Neural cell (in vitro differentiated cells): ENCODE results near the gene STEAP4. TPM values are rescaled to one million over a fixed set of nuclear protein-coding genes. Genes with fewer than 3 reads are reported as not detected.

Experiments
- H2AFZ ChIP-seq: fragments of 200-600, 300-800 bp; sonication (generic), shearing (Covaris generic); 2 replicates; pipeline ENCODE4 v1.6.0; 2014; ENCODE audit warnings: low read depth, mild to moderate bottlenecking, antibody characterized with exemption, low read length, moderate library complexity
- H3F3A ChIP-seq: fragments of 200-600 bp; shearing (Covaris generic); 2 replicates; pipeline ENCODE4 v1.6.1; 2016; ENCODE audit warnings: mild to moderate bottlenecking, moderate library complexity, mixed read lengths, antibody characterized with exemption, low read length; ENCODE audit not compliant: insufficient read depth, poor library complexity, severe bottlenecking
- H3K27ac ChIP-seq: fragments of 200-600, 300-800 bp; sonication (generic), shearing (Covaris generic); 2 replicates; pipeline ENCODE4 v1.5.1; 2014; ENCODE audit warnings: mild to moderate bottlenecking, low read length, moderate library complexity
- H3K27me3 ChIP-seq: fragments of 300-800, 200-600 bp; sonication (generic), shearing (Covaris generic); 2 replicates; pipeline ENCODE4 v1.6.0; 2014; ENCODE audit warnings: mild to moderate bottlenecking, low read depth, low read length, moderate library complexity; ENCODE audit not compliant: insufficient read depth
- H3K36me3 ChIP-seq: fragments of 300-800, 200-600 bp; sonication (generic), shearing (Covaris generic); 2 replicates; pipeline ENCODE4 v1.5.1; 2014; ENCODE audit warnings: mild to moderate bottlenecking, antibody characterized with exemption, low read length, moderate library complexity; ENCODE audit not compliant: insufficient read depth
- H3K4me2 ChIP-seq: fragments of 300-800, 200-600 bp; sonication (generic), shearing (Covaris generic); 2 replicates; pipeline ENCODE4 v1.6.0; 2014; ENCODE audit warnings: mild to moderate bottlenecking, low read length
- H3K4me3 ChIP-seq: fragments of 300-800, 200-600 bp; sonication (generic), shearing (Covaris generic); 2 replicates; pipeline ENCODE4 v1.5.1; 2014; ENCODE audit warnings: mild to moderate bottlenecking, low read length, moderate library complexity
- H3K79me2 ChIP-seq: fragments of 200-600 bp; shearing (Covaris generic); replicated peaks from 2 replicates; pipeline ENCODE4 v1.6.0; 2014; ENCODE audit warnings: mild to moderate bottlenecking, low read length, moderate library complexity; ENCODE audit not compliant: insufficient read depth
- H3K9ac ChIP-seq: fragments of 300-800, 200-600 bp; sonication (generic), shearing (Covaris generic); 2 replicates; pipeline ENCODE4 v1.6.1; 2016; ENCODE audit warnings: mild to moderate bottlenecking, low read length, mixed read lengths
- H3K9me2 ChIP-seq: fragments of 200-600 bp; shearing (Covaris generic); 2 replicates; pipeline ENCODE4 v1.6.1; 2016; ENCODE audit warnings: mild to moderate bottlenecking, low read length, mixed read lengths; ENCODE audit not compliant: insufficient read depth
- H3K9me3 ChIP-seq: fragments of 200-600, 300-800 bp; sonication (generic), shearing (Covaris generic); 2 replicates; pipeline ENCODE4 v1.6.1; 2016; ENCODE audit warnings: mild to moderate bottlenecking, mixed run types, low read length, moderate library complexity, mixed read lengths
- H4K20me1 ChIP-seq: fragments of 200-600 bp; shearing (Covaris generic); 2 replicates; pipeline ENCODE4 v1.6.1; 2016; ENCODE audit warnings: mild to moderate bottlenecking, mixed run types; ENCODE audit not compliant: insufficient read depth
- EP300 ChIP-seq: fragments of 450-650 bp; conservative IDR thresholded peaks from 2 replicates; pipeline ENCODE4 v1.6.1; 2014; ENCODE audit warnings: antibody characterized with exemption, mild to moderate bottlenecking, moderate library complexity; ENCODE audit not compliant: poor library complexity, severe bottlenecking
- EZH2 ChIP-seq: fragments of 200-600, 300-800 bp; shearing (Covaris generic), sonication (generic); IDR thresholded peaks from 2 replicates; pipeline ENCODE4 v1.6.1; 2014; ENCODE audit warnings: antibody characterized with exemption, low read length, borderline replicate concordance, mild to moderate bottlenecking; ENCODE audit not compliant: insufficient read depth, poor library complexity, severe bottlenecking
- MXI1 ChIP-seq: fragments of 450-650 bp; conservative IDR thresholded peaks from 2 replicates; pipeline ENCODE4 v1.6.1; 2014; ENCODE audit warnings: antibody characterized with exemption, mild to moderate bottlenecking; ENCODE audit not compliant: poor library complexity, severe bottlenecking
- POLR2AphosphoS5 ChIP-seq: IDR thresholded peaks from 2 replicates; pipeline ENCODE4 v1.6.1; 2012
- RAD21 ChIP-seq: fragments of 450-650 bp; conservative IDR thresholded peaks from 2 replicates; pipeline ENCODE4 v1.6.1; 2014; ENCODE audit warnings: antibody characterized with exemption, mild to moderate bottlenecking, moderate library complexity
- SMC3 ChIP-seq: fragments of 450-650 bp; conservative IDR thresholded peaks from 2 replicates; pipeline ENCODE4 v1.6.1; 2014; ENCODE audit warnings: antibody characterized with exemption, mild to moderate bottlenecking, moderate library complexity; ENCODE audit not compliant: poor library complexity
- TAF1 ChIP-seq: IDR thresholded peaks from 2 replicates; pipeline ENCODE4 v1.6.1; 2012; ENCODE audit warnings: low read depth
- polyA plus RNA-seq: library from polyadenylated mRNA; depleted of rRNA; stranded (reverse); fragments of >200 nt; gene quantifications from 2 replicates; pipeline ENCODE4 v1.2.3, GENCODE V29; 2014
- TF ChIP-seq, protein P1 (sequence below): IDR thresholded peaks from 2 replicates; pipeline ENCODE4 v1.6.1; 2012; ENCODE audit warnings: borderline replicate concordance
- TF ChIP-seq, protein P2 (sequence below): fragments of 450-650 bp; IDR thresholded peaks from 2 replicates; pipeline ENCODE4 v1.5.1; 2014; ENCODE audit warnings: antibody characterized with exemption, mild to moderate bottlenecking, moderate library complexity; ENCODE audit not compliant: poor library complexity, severe bottlenecking

STEAP4 gene
- polyA plus RNA-seq, 1 donor from 2014 or later, result not detected

DNA sequence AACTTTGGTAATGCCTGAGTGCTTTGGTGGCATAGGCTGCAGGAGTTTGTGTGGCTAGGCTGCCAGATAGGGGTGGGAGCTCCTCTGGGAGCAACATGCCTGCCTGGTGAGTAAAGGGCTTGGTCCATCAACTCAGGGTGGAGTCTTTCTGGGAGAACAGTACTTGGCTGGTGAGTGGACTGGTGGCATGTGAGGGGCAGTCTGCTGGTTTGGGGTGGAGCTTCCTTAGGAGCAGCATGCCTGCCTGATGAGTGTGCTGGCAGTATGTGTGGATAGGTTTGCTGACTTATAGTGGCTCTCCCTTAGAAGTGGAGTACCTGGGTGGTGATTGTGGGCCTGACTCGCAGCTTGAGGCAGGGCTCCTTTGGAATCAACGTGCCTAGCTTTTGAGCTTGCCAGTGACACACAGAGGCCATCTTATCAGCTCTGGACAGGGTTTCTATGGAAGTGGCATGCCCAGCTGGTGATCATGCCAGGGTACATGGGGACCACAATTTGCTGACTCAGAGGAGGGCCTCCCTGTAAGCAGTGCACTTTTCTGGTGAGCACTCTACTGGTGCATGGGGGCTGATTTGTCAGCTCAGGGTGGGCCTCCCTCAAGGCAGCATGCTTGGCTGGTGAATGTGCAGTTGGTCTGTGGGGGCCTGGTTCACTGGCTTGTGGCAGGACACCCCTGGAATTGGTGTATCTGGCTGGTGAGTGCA, 51.8 kb downstream of the STEAP4 start:
- no peaks in the 10 kb centered on the region for H4K20me1 ChIP-seq
- H3K27ac ChIP-seq, result no peak overlapping the region
- no peaks in the 10 kb centered on the region for H3K36me3 ChIP-seq
- TF ChIP-seq RAD21, result no peak
- TF ChIP-seq, protein P1, sequence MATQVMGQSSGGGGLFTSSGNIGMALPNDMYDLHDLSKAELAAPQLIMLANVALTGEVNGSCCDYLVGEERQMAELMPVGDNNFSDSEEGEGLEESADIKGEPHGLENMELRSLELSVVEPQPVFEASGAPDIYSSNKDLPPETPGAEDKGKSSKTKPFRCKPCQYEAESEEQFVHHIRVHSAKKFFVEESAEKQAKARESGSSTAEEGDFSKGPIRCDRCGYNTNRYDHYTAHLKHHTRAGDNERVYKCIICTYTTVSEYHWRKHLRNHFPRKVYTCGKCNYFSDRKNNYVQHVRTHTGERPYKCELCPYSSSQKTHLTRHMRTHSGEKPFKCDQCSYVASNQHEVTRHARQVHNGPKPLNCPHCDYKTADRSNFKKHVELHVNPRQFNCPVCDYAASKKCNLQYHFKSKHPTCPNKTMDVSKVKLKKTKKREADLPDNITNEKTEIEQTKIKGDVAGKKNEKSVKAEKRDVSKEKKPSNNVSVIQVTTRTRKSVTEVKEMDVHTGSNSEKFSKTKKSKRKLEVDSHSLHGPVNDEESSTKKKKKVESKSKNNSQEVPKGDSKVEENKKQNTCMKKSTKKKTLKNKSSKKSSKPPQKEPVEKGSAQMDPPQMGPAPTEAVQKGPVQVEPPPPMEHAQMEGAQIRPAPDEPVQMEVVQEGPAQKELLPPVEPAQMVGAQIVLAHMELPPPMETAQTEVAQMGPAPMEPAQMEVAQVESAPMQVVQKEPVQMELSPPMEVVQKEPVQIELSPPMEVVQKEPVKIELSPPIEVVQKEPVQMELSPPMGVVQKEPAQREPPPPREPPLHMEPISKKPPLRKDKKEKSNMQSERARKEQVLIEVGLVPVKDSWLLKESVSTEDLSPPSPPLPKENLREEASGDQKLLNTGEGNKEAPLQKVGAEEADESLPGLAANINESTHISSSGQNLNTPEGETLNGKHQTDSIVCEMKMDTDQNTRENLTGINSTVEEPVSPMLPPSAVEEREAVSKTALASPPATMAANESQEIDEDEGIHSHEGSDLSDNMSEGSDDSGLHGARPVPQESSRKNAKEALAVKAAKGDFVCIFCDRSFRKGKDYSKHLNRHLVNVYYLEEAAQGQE, result no peak
- TF ChIP-seq POLR2AphosphoS5, result no peak
- TF ChIP-seq, protein P2, sequence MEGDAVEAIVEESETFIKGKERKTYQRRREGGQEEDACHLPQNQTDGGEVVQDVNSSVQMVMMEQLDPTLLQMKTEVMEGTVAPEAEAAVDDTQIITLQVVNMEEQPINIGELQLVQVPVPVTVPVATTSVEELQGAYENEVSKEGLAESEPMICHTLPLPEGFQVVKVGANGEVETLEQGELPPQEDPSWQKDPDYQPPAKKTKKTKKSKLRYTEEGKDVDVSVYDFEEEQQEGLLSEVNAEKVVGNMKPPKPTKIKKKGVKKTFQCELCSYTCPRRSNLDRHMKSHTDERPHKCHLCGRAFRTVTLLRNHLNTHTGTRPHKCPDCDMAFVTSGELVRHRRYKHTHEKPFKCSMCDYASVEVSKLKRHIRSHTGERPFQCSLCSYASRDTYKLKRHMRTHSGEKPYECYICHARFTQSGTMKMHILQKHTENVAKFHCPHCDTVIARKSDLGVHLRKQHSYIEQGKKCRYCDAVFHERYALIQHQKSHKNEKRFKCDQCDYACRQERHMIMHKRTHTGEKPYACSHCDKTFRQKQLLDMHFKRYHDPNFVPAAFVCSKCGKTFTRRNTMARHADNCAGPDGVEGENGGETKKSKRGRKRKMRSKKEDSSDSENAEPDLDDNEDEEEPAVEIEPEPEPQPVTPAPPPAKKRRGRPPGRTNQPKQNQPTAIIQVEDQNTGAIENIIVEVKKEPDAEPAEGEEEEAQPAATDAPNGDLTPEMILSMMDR, result no peak
- TF ChIP-seq MXI1, result no peak
- TF ChIP-seq SMC3, result no peak
- no peak for TF ChIP-seq EP300
- TF ChIP-seq EZH2, result no peak
- TF ChIP-seq TAF1, result no peak
- H3K9me2 ChIP-seq, result no peaks in the 10 kb centered on the region
- H3K4me3 ChIP-seq, result no peak overlapping the region
- no peak overlapping the region for H3K9ac ChIP-seq
- no peaks in the 10 kb centered on the region for H3K27me3 ChIP-seq
- H3K4me2 ChIP-seq, result no peak overlapping the region
- no peaks in the 10 kb centered on the region for H3K9me3 ChIP-seq
- no peak overlapping the region for H2AFZ ChIP-seq
- no peaks in the 10 kb centered on the region for H3K79me2 ChIP-seq
- H3F3A ChIP-seq, result no peaks in the 10 kb centered on the region

DNA sequence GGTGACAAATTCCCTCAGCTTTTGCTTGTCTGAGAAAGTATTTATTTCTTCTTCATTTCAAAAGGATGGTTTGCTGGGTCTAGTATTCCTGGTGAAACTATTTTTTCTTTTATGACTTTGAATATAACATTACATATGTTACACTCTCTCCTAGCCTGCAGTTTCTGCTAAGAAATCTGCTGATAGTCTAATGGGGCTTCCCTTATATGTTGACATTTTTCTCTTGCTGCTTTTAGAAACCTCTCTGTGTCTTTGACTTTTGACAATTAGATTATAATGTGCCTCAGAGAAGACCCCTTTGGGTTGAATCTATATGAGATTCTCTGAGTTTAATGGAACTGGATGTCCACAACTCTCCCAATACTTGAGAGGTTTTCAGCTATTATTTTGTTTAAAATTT, 53.1 kb downstream of the STEAP4 start:
- H3K4me2 ChIP-seq, result no peak overlapping the region
- H3K27me3 ChIP-seq, result no peaks in the 10 kb centered on the region
- H4K20me1 ChIP-seq, result no peaks in the 10 kb centered on the region
- no peaks in the 10 kb centered on the region for H3K36me3 ChIP-seq
- H2AFZ ChIP-seq, result no peak overlapping the region
- no peak overlapping the region for H3K27ac ChIP-seq
- TF ChIP-seq, protein P1, result no peak
- TF ChIP-seq EP300 (no peak), MXI1 (no peak), POLR2AphosphoS5 (no peak), TAF1 (no peak), EZH2 (no peak), SMC3 (no peak), RAD21 (no peak)
- TF ChIP-seq, protein P2, result no peak
- H3K4me3 ChIP-seq, result no peak overlapping the region
- no peaks in the 10 kb centered on the region for H3F3A ChIP-seq
- no peak overlapping the region for H3K9ac ChIP-seq
- H3K79me2 ChIP-seq, result no peaks in the 10 kb centered on the region
- H3K9me2 ChIP-seq, result no peaks in the 10 kb centered on the region
- no peaks in the 10 kb centered on the region for H3K9me3 ChIP-seq
